ENCODE results near the gene MYL11. TPM values are rescaled to one million over a fixed set of nuclear protein-coding genes. Genes with fewer than 3 reads are reported as not detected.

The MYL11 gene
- total RNA-seq, 1 donor from 2014 or later: not detected

GRCh38 chr16:30350134-30350871 lies 24.3 kb upstream of the MYL11 start:
- intact Hi-C loops (cut with DNase I): no loop called here
- Histone ChIP-seq H3K27ac (no peak overlapping the region), H3K4me3 (no peak overlapping the region), H3K9me3 (no peaks in the 10 kb centered on the region), H3K4me1 (peaks cover 32% of the 10 kb centered on the region), H3K36me3 (peaks cover 41% of the 10 kb centered on the region), H3K27me3 (ENCODE audit: low read depth) (no peaks in the 10 kb centered on the region)
- no peak for DNase-seq
- no peak for TF ChIP-seq CTCF (IDR thresholded peaks at IDR 0.05)
- no peak for ATAC-seq

GRCh38 chr16:30351001-30351441 lies 23.6 kb upstream of the MYL11 start:
- no peak for DNase-seq
- no peak overlapping the region for H3K4me3 ChIP-seq
- no peaks in the 10 kb centered on the region for H3K27me3 ChIP-seq (ENCODE audit: low read depth)
- peaks cover 36% of the 10 kb centered on the region for H3K4me1 ChIP-seq
- intact Hi-C loops (cut with DNase I): no loop called here
- H3K36me3 ChIP-seq: peaks cover 41% of the 10 kb centered on the region
- H3K27ac ChIP-seq: no peak overlapping the region
- no peak for TF ChIP-seq CTCF (IDR thresholded peaks at IDR 0.05)
- no peak for ATAC-seq
- H3K9me3 ChIP-seq: no peaks in the 10 kb centered on the region

- TF ChIP-seq CTCF (IDR thresholded peaks at IDR 0.05): no peak
- peak; percentile 71 for DNase-seq
- H3K4me1 ChIP-seq: peaks cover 44% of the 10 kb centered on the region
- ATAC-seq: peak; percentile 23 to 26
- no peak overlapping the region for H3K4me3 ChIP-seq
- intact Hi-C loops (cut with DNase I): no loop called here
- no peak overlapping the region for H3K27ac ChIP-seq
- H3K9me3 ChIP-seq: no peaks in the 10 kb centered on the region
- no peaks in the 10 kb centered on the region for H3K27me3 ChIP-seq (ENCODE audit: low read depth)
- H3K36me3 ChIP-seq: peaks cover 41% of the 10 kb centered on the region
Measured at GRCh38 chr16:30351586-30352419, 22.8 kb upstream of the MYL11 start.

- ATAC-seq (no peak), DNase-seq (peak; percentile 34)
- Histone ChIP-seq H3K4me1 (peaks cover 44% of the 10 kb centered on the region), H3K27me3 (ENCODE audit: low read depth) (no peaks in the 10 kb centered on the region), H3K36me3 (peaks cover 50% of the 10 kb centered on the region), H3K27ac (no peak overlapping the region), H3K4me3 (no peak overlapping the region), H3K9me3 (no peaks in the 10 kb centered on the region)
- no peak for TF ChIP-seq CTCF (IDR thresholded peaks at IDR 0.05)
- intact Hi-C loops (cut with DNase I): no loop called here
Measured at GRCh38 chr16:30352488-30353401, 21.9 kb upstream of the MYL11 start.

Data from lower lobe of right lung (tissue), 2 donors.